Bone marrow (tissue), 2 donors: ENCODE data around the gene IL12B.
A peak's percentile ranks its signal among the peaks of the same experiment; 100 is the strongest.
"Not testable (repeated sequence)": the region's sequence is repeated elsewhere in the genome, so short reads cannot be mapped to it uniquely, and the experiment has no call there.

ENCODE experiments used
- DNase-seq, 2 donors: peaks; one replicate each; lab custom pipeline; 2025; lab: John Stamatoyannopoulos, UW

Gene IL12B

GRCh38 chr5:159332800-159333544 lies 2.7 kb upstream of the IL12B start:
- DNase-seq = no peak

- DNase-seq = peak; percentile 39 to 59
Observed at GRCh38 chr5:159331093-159331973, 1.0 kb upstream of the IL12B start.

DNA sequence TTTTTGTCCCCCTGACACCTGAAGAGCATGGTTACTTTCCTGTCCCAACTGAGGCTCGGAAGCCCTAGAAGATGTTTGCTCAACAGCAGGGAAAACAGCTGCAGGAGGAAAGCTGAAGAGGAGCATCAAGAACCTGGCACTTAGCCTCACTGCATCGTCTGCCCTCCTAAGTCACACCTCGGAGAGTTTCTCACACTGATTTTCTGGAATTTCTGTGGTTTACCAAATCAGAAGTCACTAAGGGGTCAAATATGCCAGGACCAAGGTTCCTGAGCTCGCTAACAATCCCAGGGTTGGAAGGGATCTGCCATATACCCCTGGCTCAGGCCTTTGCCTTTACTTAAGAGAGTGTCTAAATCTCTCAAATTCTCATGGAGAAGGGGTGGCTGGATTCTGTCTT lies 5.3 kb downstream of the IL12B start:
- DNase-seq = no peak

DNA sequence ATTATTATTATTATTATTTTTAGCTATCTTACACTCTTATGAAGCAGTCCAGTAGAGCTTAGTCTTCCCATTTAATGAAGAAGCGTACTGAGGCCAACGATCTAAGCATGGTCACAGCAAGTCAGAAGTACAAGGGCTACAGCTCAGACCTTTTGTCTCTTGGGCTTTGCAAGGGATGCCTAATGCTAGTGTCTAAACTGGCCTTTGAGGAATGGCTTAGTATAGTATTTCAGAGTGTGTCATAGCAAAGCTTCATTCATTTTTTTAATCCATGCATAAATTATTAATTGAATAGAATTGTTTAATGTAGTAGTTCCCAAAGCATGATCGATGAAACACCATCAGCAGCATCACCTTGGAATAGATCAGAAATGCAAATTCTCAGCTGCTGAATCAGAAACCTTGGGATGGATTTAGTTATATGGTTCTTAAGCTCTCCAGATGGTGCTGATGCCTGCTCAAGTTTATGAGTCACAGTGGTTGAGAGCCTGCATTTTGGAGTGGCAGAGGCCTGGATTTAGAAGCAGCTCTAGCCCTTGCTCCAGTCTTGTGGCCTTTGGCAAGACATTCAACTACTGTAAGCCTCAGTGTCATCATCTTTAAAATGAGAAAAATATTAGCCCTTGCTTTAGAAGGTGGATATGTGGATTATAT lies 6.1 kb downstream of the IL12B start:
- no peak for DNase-seq

DNA sequence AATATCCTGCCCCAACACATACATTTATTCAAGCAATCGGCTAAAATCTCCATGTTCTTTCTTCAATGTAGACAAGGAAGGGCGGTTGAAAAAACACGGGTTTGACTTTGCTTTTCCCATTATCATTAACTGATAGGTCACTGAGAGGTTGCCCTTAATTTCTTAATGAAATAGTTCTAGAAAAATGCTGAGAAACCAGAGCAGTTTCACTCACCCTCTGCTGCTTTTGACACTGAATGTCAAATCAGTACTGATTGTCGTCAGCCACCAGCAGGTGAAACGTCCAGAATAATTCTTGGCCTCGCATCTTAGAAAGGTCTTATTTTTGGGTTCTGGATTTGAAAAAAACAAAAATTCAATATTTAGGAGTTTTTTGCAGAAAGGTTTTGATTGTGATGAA lies 8.1 kb downstream of the IL12B start:
- DNase-seq = no peak

GRCh38 chr5:159319832-159320231 lies 10.5 kb downstream of the IL12B start:
- no peak for DNase-seq

DNA sequence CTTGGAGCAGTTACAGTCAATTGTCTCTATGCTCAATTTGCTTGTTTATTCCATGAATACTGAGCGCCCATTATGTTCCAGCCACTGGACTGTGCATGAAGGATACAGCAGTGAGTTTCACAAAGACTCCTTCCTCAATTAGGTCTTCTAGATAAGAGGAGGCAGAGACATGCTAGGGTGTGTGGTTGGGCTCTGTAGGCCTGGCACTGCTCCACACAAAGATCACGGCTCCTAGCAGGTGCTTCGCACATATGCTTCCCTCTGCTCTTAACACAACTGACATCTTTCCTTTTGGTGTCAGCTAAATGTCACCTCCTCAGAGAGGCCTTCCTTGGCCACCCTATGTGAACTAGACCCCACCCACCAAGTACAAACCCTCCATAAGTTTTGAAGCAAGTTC lies 10.9 kb downstream of the IL12B start:
- DNase-seq = no peak

- no peak for DNase-seq
Observed at GRCh38 chr5:159318448-159318847, 11.8 kb downstream of the IL12B start.

DNA sequence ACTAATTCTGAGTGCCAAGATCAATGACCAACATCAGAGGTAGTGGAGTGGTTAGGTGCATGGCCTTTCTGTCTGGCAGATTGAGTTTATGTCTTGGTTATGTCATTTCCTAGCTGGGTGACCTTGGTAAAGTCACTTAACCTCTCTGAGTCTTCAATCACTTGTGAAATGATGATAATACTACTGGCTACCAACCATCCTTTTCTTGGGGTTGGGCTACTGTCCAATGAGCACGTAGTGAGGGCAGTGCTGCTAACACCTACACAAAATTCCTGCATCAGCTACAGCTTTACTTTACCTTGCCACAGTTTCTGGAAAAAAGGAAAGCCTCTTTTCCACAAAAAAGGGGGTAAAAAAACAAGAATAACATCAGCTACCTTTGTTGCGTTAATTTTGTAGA lies 12.4 kb downstream of the IL12B start:
- no peak for DNase-seq

DNA sequence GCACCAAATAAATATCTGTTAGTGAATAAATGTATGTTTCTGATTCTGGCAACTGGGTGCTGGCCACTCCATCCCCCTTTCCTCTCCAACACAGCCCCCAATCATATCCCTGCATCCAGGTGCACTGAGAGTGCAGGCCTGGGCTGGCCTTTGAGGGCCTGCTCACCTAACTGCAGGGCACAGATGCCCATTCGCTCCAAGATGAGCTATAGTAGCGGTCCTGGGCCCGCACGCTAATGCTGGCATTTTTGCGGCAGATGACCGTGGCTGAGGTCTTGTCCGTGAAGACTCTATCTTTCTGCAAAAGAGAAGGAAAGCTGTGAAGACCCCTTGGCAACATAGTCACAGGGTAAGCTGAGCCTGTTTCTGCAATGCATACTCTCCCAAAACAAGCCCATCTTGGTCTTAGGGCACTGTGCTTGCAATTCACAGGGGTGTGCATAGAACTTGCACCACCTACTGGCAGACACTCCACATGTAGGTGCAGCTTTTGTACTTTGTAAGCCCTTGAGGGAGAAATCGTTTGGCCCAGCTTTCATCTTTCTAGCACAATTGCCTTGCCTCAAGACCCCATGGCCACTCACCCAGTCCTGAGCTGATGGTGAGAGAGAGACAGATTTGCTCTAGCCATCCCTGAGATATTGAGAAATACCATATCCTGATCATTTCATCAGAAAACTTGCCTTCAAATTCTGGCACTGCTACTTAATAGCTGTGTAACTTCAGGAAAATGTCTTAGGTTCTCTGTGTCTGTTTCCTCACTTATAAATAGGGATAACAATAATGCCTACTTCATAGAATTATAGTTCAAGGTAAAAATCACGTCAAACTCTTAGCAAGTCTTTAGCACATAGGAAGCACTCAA lies 13.5 kb downstream of the IL12B start:
- DNase-seq = peak in 1 of 2 donors; percentile 45

GRCh38 chr5:159313197-159313596 lies 17.1 kb downstream of the IL12B start:
- no peak for DNase-seq

DNA sequence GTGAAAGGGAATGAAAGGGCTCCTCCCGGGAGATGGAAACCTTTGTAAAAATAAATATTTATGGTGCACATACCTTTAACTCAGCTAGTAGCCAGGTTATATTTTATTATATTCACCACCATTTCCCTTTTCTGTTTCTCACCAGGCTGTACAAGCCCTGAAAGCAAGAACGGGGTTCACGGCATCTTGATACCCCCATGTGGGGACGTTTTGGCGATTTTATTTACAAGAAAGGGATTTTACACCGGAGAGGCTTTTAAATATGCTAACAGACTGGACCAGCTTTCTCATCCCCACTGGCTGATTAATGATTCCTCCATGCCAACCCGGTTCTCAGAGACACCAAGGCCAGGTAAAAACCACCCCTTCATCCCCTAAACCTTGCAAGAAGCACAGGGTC lies 19.2 kb downstream of the IL12B start:
- DNase-seq = no peak

GRCh38 chr5:159310511-159310910 lies 19.8 kb downstream of the IL12B start:
- no peak for DNase-seq

GRCh38 chr5:159309689-159310433 lies 20.4 kb downstream of the IL12B start:
- DNase-seq = no peak

GRCh38 chr5:159304961-159305595 lies 25.2 kb downstream of the IL12B start:
- DNase-seq = no peak

DNA sequence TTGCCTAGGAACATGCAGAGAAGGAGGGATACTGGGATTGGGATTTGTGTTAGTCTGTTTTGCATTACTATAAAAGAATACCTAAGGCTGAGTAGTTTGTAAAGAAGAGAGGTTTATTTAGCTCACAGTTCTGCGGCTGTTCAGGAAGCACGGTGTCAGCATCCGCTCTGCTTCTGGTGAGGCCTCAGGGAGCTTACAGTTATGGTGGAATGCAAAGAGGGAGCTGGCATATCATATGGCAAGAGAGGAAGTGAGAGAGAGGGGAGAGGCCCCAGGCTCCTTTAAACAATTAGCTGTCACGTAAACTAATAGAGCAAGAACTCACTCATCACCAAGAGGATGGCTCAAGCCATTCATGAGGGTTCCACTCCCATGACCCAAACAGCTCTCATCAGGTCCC lies 27.0 kb downstream of the IL12B start:
- DNase-seq = no peak

- peak in 1 of 2 donors; percentile 45 for DNase-seq
Observed at GRCh38 chr5:159301929-159302860, 28.1 kb downstream of the IL12B start.

DNA sequence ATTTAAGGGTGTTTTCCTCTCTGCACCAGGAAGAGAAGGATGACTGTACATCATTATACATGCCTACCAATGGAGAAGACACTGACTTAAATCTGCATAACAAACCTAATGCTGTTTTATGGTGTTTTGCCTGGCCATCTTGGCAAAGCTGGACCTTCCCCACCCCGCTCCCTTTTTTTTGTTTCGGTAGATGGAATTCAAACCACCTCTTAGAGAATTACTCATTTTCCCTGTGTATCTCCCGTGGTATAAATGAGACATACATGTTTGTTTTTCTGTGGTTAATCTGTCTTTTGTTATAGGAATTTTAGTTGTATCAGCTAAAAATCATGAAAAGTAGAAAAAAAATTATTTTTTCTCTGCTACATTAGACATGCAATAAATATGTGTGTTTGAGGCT lies 28.8 kb downstream of the IL12B start:
- DNase-seq = no peak

DNA sequence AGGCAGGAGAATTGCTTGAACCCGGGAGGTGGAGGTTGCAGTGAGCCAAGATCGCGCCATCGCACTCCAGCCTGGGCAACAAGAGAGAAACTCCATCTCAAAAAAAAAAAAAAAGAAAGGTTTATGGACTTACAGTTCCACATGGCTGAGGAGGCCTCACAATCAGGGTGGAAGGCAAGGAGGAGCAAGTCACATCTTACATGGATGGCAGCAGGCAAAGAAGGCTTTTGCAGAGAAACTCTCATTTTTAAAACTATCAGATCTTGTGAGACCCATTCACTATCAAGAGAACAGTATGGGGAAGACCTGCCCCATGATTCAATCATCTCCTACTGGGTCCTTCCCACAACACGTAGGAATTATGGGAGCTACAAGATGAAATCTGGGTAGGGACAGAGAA lies 33.0 kb downstream of the IL12B start:
- not testable (repeated sequence) for DNase-seq
